Osteocyte (in vitro differentiated cells): Measurements from ENCODE around the gene ZNF532. TPM values are rescaled to one million over a fixed set of nuclear protein-coding genes. Genes with fewer than 3 reads are reported as not detected.

Experiments used
- DNase-seq: peaks from one replicate; pipeline ENCODE4 v3.0.0; 2021; ENCODE audit warnings: mixed read lengths; ENCODE audit not compliant: unreplicated experiment; ENCODE audit errors: extremely low spot score
- H3K27ac Mint-ChIP-seq: one replicate; pipeline ENCODE4 v1.8.0; 2021; ENCODE audit warnings: mild to moderate bottlenecking, mixed read lengths; ENCODE audit not compliant: unreplicated experiment
- H3K27me3 Mint-ChIP-seq: one replicate; pipeline ENCODE4 v1.8.0; 2021; ENCODE audit warnings: mixed read lengths; ENCODE audit not compliant: unreplicated experiment
- H3K36me3 Mint-ChIP-seq: one replicate; pipeline ENCODE4 v1.8.0; 2021; ENCODE audit warnings: mixed read lengths; ENCODE audit not compliant: unreplicated experiment
- H3K4me1 Mint-ChIP-seq: one replicate; pipeline ENCODE4 v1.8.0; 2021; ENCODE audit warnings: mixed read lengths; ENCODE audit not compliant: unreplicated experiment
- H3K4me3 Mint-ChIP-seq: one replicate; pipeline ENCODE4 v1.8.0; 2021; ENCODE audit warnings: mild to moderate bottlenecking, moderate library complexity, mixed read lengths; ENCODE audit not compliant: unreplicated experiment
- H3K9me3 Mint-ChIP-seq: one replicate; pipeline ENCODE4 v1.8.0; 2021; ENCODE audit warnings: mixed read lengths; ENCODE audit not compliant: unreplicated experiment
- CTCF ChIP-seq: fragments of 200-600 bp; sonication (generic); IDR thresholded peaks from 2 replicates; pipeline ENCODE4 v1.5.0; 2021; ENCODE audit warnings: antibody characterized with exemption, mild to moderate bottlenecking, moderate library complexity
- total RNA-seq: library from RNA; stranded (reverse); gene quantifications from 2 replicates; pipeline ENCODE4 v1.2.1, GENCODE V29; 2021

Gene ZNF532
- total RNA-seq, 1 donor from 2014 or later = 92.7 TPM

GRCh38 chr18:59002974-59003594, 138.4 kb downstream of the ZNF532 start:
- Mint-ChIP-seq H3K27ac (peak overlapping the region; percentile 23), H3K4me3 (no peak overlapping the region), H3K4me1 (peaks cover 58% of the 10 kb centered on the region), H3K27me3 (no peaks in the 10 kb centered on the region), H3K9me3 (no peaks in the 10 kb centered on the region), H3K36me3 (no peaks in the 10 kb centered on the region)
- no peak for DNase-seq
- no peak for TF ChIP-seq CTCF

- H3K9me3 Mint-ChIP-seq = no peaks in the 10 kb centered on the region
- H3K4me1 Mint-ChIP-seq = peaks cover 51% of the 10 kb centered on the region
- no peak for DNase-seq
- H3K36me3 Mint-ChIP-seq = no peaks in the 10 kb centered on the region
- no peak for TF ChIP-seq CTCF
- no peaks in the 10 kb centered on the region for H3K27me3 Mint-ChIP-seq
- peak overlapping the region; percentile 94 for H3K27ac Mint-ChIP-seq
- H3K4me3 Mint-ChIP-seq = no peak overlapping the region
Measured at GRCh38 chr18:59005262-59005661, 140.6 kb downstream of the ZNF532 start.

- Mint-ChIP-seq H3K9me3 (no peaks in the 10 kb centered on the region), H3K4me3 (no peak overlapping the region), H3K36me3 (no peaks in the 10 kb centered on the region), H3K27ac (peak overlapping the region; percentile 5), H3K4me1 (peaks cover 51% of the 10 kb centered on the region), H3K27me3 (no peaks in the 10 kb centered on the region)
- no peak for DNase-seq
- TF ChIP-seq CTCF = no peak
Measured at GRCh38 chr18:59006461-59007067, 141.9 kb downstream of the ZNF532 start.

- Mint-ChIP-seq H3K27me3 (no peaks in the 10 kb centered on the region), H3K27ac (peak overlapping the region; percentile 90), H3K9me3 (peaks cover 2% of the 10 kb centered on the region), H3K36me3 (no peaks in the 10 kb centered on the region), H3K4me3 (no peak overlapping the region), H3K4me1 (peaks cover 63% of the 10 kb centered on the region)
- DNase-seq = no peak
- TF ChIP-seq CTCF = no peak
Measured at GRCh38 chr18:59008302-59008974, 143.8 kb downstream of the ZNF532 start.

- TF ChIP-seq CTCF = no peak
- Mint-ChIP-seq H3K36me3 (no peaks in the 10 kb centered on the region), H3K4me1 (peaks cover 59% of the 10 kb centered on the region), H3K27ac (no peak overlapping the region), H3K4me3 (no peak overlapping the region), H3K9me3 (peaks cover 5% of the 10 kb centered on the region), H3K27me3 (no peaks in the 10 kb centered on the region)
- no peak for DNase-seq
Measured at GRCh38 chr18:59009846-59010245, 145.2 kb downstream of the ZNF532 start.
